ENCODE data around the gene GALE.
"Not testable (repeated sequence)": the region's sequence is repeated elsewhere in the genome, so short reads cannot be mapped to it uniquely, and the experiment has no call there.

GRCh38 chr1:23826590-23826989 is 26.0 kb upstream of the GALE start:
- TF ChIP-seq CTCF (conservative IDR thresholded peaks at IDR 0.05; ENCODE audit: low read length); EZH2phosphoT487 (IDR thresholded peaks at IDR 0.05; ENCODE audit: borderline replicate concordance, low read depth, low read length): not testable (repeated sequence)

All from OCI-LY7 (cell line).